KG1 (cell line): ENCODE data around the gene FLNC.

Experiments
- DNase-seq: peaks from one replicate; lab custom pipeline; 2025; lab: John Stamatoyannopoulos, UW

Gene FLNC

GRCh38 chr7:128833148-128833945 lies 3.1 kb downstream of the FLNC start:
- DNase-seq, result no peak

GRCh38 chr7:128833946-128834325 lies 3.7 kb downstream of the FLNC start:
- no peak for DNase-seq

- DNase-seq, result no peak
Observed at GRCh38 chr7:128835231-128835751, 5.1 kb downstream of the FLNC start.

GRCh38 chr7:128835790-128836641 lies 5.8 kb downstream of the FLNC start:
- no peak for DNase-seq

- DNase-seq, result no peak
Observed at GRCh38 chr7:128836729-128837348, 6.6 kb downstream of the FLNC start.

GRCh38 chr7:128837521-128837921 lies 7.3 kb downstream of the FLNC start:
- DNase-seq, result no peak

- no peak for DNase-seq
Observed at GRCh38 chr7:128838109-128838779, 8.0 kb downstream of the FLNC start.

- no peak for DNase-seq
Observed at GRCh38 chr7:128838981-128839731, 8.9 kb downstream of the FLNC start.

GRCh38 chr7:128839751-128840177 lies 9.6 kb downstream of the FLNC start:
- DNase-seq, result no peak

GRCh38 chr7:128840326-128841170 lies 10.3 kb downstream of the FLNC start:
- DNase-seq, result no peak

GRCh38 chr7:128841171-128841690 lies 11.0 kb downstream of the FLNC start:
- DNase-seq, result no peak

- DNase-seq, result no peak
Observed at GRCh38 chr7:128841921-128842673, 11.9 kb downstream of the FLNC start.

GRCh38 chr7:128842674-128843641 lies 12.8 kb downstream of the FLNC start:
- no peak for DNase-seq

GRCh38 chr7:128843938-128844621 lies 13.9 kb downstream of the FLNC start:
- DNase-seq, result no peak

- no peak for DNase-seq
Observed at GRCh38 chr7:128844777-128845311, 14.6 kb downstream of the FLNC start.

- no peak for DNase-seq
Observed at GRCh38 chr7:128845475-128845874, 15.3 kb downstream of the FLNC start.

- DNase-seq, result no peak
Observed at GRCh38 chr7:128845987-128846386, 15.8 kb downstream of the FLNC start.
